Kidney capillary endothelial cell (primary cell): ENCODE measurements around the gene ZFP62.

Experiments
- DNase-seq: peaks from one replicate; pipeline ENCODE4 v3.0.0-alpha.2; 2018; ENCODE audit warnings: low spot score

The ZFP62 gene

DNA sequence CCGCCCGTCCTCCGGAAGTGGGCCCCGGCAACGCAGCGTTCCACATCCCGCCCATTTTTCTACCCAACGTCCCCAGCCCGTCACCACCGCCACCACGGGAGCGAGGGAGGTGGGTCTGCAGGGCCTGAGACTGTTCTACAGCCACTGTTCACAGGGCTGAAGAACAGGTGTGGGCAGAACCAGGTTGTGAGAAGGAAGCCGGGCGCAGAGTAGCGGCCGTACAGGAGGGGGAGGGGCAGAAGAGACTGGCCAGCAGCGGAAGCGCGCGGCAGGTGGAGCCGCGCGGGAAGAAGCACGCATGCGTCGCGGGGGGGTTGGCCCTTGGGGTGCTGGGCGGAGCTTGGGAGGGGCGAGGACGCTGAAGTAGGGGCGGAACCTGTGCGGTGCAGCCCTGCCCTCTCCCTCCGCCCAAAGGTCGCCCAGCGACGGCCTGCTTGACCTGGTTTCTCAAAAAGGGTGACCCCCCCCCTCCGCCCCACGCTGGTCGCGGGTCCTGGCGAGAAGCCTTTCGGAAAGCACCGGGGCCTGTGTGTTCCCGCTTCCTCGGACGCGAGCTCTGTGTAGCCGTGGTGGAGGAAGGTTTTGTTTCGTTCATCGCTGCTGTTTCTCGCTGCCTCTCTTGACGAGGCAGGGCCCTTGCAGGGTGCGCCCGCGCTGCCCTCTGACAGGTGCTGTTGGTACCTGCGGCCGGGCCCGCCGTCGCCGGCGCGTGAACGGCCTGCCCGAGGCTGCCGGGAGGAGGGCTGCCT is 50.7 kb downstream of the ZFP62 start:
- DNase-seq: peak; percentile 87

DNA sequence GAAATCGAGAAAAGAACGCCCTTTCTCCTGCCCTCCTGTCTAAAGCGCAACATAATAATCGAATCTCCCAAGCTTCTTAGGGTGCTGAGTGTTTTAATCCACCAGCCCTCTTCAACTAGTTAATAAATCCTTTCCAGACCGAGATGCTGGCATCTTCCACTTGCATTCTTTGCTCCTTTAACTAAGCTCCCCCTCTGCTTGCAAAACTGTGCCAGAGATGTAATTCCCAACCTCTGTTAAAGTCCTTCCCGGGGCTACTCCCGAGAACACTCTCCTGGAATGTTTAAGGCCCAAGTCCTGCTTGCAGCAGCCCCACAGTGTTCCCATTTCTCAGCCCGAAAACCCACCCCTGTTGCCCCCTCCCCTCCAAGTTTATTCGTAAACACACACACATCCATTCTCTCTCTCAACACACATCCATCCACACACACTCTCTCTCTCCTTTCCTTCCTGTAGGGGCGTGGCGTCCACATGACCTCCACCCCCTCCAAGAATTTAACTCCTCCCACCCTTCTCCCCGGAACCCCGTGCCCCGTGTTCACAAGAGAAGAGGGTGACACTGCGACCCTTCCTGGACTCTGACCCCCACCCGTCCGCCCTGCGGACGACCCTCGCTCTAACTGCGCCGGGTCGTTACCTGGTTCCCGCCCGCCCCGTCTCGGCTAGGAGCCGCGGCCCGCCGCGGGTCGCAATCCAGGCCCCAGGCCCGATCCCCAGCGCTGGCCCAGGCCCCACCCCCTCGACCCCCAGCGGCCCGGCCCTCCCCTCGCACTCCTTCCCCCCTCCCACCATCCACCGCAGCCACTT is 51.5 kb downstream of the ZFP62 start:
- DNase-seq: no peak

DNA sequence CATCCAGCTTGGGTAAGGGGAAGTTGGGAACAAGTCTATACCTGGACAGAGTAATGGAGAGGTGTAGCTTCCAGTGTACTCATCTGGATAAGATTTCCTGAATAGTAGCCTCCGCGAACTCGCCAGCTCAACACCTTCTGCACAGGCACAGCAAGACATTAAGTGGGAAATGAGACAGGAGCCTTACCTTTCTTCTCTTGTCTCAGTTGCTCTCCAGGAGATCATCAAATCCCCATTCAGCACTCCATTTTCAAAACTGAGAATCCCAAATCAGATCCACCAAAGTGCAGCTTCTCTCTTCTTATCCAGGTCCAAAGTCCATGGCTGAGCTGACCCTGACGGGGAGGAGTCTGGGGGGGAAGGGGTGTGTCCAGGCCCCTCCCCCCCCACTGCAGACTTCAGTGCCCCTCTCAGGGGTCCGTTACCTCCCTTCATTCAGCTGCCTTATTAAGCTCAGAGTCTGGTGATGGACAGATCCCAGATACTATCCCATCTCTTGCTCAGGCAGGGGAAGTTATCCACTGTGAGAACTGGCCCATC is 52.5 kb downstream of the ZFP62 start:
- no peak for DNase-seq

DNA sequence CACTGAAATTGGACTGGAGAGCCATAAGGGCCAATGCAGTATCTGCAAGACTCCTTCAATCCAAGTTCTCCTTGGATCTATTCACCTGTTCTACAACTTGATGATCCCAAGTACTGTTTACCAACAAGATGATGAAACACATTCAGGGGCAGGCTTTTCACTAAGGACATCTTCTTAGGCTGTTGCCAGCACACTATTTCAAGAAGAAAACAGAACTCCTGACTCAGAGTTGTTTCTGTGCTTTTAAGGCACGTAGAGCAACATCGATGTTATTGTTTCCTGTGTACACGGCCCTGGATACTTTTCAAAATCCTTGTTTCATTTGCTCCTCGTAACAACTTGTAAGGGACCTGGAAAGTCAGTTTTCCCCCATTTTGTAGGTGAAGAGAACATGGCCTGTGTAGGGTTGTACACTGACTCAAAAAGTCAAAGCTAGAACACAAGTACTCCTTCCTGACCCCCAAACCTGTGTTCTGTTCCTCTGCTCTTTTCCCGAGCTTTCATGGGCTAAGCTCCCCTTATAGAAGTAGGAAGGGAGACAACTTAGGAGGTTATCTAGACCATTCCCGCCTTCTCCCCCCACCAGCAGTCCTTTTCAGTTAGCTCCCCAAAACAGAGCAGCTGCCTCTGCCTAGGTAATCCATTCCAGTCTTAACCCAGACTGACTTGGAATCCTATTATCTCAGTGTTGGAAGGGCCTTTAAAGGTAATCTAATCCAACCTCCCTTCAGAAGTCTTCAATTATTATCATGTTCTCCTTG is 53.2 kb downstream of the ZFP62 start:
- no peak for DNase-seq

DNA sequence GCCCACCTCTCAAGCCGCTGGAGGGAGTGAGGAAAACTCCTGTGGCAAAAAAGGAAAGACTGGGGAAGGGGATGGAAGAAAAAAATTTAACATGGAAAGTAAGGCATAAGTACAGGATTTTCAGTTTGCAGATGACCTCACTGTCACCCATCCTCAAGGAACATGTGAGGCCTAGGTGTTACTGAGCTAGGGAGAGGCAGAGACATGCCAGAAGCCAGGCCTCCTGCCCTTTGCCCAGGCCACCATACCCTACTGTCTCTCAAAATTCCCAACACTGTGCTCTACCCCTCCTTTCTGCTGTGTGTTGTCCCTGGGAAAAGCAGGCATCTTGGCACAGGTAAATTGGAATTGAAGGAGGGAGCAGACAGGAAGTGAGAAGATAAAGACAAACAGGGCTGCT is 54.0 kb downstream of the ZFP62 start:
- no peak for DNase-seq

DNA sequence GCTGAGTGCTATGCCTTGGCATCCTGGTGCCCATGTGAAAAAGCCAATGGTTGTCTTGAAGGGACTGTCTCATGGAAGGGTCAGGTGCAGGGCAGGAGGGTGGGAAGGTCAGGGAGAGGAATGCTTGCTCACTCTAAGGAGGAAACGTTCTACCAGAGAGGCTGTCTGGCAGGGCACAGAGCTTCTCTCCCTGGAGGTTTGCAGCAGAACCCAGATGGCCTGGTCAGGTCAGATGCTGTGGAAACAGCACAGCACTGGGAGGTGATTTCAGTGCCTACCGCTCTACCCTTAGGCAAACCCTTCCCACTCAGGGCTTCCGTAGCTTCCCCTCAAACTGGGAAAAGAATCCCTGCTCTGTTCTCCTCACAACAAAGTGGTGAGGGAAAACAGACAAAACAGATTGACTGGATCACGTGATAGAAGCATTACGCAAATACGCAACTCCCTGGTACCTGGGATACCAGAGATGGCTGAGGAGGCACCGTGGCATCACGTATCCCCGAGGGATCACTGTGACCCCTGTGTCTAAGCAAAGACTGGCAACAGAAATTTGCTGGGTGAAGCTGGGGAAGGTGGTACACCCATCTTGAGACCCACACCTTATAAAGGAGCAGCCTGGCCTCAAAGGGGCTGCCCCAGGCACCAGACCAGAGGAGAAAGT is 54.6 kb downstream of the ZFP62 start:
- DNase-seq: no peak

DNA sequence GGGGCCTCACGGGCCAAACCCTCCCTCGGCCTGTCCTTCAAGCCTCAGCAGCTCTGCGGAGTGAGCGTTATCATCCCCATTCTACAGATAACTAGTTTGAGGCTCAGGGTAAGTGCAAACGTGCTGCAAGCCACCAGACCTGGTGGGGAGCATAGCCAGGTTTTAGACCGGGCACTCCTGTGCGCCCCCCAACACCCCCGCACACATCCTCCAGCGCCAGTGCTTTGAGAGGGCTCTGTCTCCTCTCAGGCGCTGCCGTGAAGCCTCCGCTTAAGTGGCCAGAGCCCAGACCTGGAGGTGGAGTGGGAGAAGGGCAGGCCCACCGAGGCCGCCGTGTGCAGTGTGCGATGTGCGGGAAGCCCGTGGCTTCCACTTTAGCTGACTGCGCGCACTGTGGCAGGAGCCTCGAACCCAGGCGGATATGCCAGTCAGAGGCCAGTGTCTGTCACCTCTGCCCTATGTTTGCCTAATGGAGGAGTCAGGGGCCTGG is 56.9 kb downstream of the ZFP62 start:
- DNase-seq: no peak

DNA sequence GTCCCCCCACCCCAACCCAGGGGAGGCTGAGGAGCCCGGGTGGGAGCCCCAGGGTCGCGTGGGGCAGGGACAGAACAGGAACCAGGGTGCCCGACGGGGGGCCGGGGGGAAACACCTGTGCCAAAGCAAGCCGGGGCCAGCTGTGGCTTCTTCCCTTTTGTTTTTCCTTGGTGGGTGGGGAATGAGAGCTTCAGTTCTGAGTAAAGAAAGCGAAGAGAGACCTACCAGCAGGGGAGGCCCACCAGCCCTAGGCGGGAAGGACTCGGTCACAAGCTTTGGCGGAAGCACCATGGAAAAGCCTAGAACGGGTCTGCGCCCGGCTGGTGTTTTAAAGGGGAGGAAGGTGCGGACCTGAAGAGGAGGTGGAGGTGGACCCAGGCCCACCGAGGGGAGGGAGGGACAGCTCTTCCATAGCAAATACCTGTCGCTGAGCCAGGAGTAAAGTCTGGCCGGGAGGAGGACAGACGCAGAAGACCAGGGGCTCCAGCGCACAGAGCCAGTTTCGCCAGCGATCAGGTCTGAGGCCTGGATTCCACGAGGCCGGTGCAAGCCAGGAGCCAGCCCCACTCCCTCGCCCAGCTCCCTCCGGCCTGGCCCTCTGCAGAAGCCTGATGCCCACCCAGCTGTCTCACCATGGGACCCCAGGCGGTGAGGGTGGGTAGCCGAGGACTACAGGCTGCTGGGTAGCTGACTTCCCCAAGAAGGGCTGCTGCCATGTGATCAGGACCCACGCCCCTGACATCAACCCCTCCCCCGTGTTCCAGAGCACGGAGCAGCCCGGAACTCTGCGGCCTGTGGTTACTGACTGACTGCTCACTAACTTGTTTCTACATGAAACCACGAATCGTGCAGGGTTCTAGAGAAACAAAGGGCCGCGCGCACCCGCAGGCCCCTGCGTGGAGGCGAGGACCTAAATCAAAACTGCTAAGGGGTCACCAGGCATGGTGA is 57.6 kb downstream of the ZFP62 start:
- DNase-seq: no peak

DNA sequence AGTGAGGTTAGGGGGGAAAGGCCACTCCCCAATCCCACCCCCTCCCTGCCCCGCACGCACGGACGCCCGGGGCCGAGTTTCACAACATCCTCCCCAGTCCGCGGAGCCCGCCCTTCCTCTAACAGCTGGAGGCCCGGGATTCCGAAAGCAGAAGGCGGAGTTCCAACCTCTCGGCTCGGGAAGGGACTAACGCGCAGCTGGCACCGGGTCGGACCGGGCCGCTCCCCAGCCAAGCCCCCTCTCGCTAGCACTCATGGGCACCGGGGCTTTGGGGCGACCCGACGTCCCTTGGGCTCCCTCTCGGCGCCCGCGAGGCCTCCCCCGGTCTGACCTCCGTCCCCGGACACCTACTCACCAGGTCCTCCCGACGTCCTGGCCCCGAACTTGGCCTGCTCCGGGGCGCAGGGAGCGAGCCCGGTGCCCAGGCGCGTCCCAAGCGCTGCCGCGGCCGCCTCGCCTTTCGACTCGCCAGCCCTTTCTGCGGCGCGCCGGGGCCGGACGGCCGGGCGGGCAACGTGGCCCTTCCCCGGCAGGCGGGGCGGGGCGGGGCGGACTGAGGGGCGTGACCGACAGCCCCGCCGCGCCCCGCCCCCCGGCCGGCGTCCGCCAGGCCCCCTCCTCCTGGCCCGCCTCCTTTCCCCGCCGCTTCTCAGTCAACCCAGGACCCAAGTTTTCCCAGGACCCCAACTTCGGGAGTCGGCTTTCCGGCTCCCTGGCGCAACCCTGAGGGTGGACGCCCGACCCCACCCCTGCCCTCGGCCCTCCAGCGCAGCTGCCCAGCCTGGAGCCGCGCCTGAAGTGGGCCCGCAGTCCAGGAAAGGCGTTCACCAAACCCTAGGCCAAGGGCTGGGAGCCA is 58.5 kb downstream of the ZFP62 start, which contains the start of gene MGAT1:
Gene MGAT1, minus strand, starts transcription at position 482 of the 856 bp plus-strand sequence. CDS start 9,835 bp downstream, outside the sequence.
- DNase-seq: no peak

DNA sequence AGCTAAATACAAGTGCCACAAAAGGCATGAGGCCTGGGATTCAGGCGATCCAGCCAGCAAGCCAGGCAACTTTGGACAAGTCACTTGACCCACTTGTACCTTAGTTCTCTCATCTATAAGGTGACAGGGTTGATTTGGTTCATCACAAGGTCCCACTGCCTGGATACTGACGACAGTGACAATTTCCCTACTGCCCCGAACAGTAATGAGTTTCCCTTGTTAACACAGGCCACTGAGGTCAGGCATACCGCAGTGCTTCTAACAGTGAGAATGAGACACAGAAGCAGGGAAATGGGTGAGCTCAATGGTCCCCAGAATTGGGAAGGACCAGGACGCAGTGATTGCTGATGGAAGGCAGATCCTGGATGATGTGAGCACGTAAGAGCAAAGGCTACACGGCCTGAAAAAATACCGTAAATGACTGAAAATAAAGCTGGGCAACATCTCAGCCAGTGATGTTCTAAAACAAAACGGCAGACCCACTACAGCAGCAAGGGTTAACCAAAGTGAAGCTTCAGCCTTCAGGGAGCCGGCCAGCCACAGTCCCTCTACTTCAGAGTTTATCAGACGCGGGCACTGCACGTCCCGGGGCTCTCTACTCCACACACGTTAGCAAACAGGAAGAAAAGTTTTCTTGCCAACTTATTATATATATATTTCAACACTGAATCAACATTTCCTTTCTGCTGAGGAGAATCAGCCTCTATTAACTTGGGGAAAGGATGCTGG is 59.3 kb downstream of the ZFP62 start:
- no peak for DNase-seq

DNA sequence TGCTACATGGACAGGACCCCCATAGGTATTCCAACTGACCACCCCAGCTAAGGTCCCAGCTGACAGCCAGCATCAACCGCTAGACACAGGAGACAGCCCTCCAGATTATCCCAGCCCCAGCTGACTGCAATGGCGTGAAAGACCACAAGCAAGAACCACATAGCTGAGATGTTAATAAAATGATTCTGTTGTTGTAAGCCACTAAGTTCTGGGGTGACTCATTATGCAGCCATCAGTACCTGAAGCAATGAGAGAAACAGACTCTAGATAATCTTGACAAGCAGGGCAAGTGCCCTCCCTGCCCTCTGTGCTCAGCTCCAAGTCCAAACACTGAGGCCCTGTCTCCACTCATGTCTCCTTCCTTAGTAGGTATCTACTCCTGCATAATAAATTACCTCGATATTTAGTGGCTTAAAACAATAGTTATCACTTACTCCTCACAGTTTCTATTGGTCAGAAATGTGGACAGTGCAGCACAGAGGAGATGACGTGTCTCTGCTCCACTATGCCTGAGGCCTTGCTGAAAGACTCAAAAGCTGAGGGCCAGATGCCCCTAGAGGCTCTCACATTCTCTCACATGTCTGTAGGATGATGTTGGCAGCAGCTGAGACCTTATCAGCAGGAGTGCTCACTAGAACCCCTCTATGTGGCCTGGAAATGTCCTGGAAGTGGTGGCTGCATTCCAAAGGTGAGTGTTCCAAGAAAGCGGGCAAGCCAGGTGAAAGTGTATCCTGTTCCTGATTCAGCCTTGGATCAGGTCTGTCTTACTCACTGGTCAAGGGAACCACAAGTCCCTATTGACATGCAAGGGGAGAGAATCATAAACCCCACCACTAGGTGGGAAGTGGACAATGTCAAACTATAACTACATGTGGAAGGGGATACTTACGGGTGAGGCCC is 60.9 kb downstream of the ZFP62 start:
- DNase-seq: no peak

DNA sequence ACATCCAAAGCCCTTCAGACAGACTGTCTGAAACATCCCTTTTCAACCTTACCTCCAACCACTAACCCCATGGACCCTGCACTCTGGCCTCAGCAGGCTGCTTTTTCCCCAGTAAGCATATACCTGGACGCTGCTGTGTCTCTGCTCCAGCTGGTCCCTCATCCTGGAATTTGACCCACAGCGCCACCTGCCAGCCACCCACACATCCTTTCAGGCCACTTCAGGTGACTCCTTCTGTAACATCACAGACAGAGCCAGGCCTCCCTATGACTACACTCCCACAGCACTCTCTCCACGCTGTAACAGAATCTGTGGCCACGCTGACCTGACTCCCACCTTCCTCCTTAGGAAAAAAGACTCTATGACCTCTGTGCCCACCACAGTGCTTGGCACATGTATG is 61.9 kb downstream of the ZFP62 start:
- DNase-seq: no peak

DNA sequence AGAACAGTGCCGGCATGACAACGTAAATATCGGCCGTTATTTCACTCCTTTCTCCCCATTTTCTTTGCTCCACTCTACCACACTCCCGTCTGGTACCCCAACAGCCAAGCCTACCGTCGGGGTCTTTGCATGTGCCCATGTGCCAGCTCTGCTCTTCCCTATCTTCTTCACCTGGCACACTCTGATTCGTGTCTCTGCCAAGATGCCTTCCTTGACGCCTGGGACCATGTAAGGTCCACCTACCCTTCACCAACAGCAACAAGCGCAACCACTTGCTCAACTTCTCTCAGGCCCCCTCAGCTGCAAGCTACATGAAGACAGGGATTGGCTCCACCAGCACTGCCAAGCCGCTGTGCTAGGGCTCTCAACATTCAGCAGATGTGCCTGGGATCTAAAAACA is 62.9 kb downstream of the ZFP62 start:
- no peak for DNase-seq
